Measurements from ENCODE around the gene EVC. TPM values are rescaled to one million over a fixed set of nuclear protein-coding genes. Genes with fewer than 3 reads are reported as not detected.

The EVC gene
- total RNA-seq, 1 experiment from 2014 or later, result 17.3 TPM

DNA sequence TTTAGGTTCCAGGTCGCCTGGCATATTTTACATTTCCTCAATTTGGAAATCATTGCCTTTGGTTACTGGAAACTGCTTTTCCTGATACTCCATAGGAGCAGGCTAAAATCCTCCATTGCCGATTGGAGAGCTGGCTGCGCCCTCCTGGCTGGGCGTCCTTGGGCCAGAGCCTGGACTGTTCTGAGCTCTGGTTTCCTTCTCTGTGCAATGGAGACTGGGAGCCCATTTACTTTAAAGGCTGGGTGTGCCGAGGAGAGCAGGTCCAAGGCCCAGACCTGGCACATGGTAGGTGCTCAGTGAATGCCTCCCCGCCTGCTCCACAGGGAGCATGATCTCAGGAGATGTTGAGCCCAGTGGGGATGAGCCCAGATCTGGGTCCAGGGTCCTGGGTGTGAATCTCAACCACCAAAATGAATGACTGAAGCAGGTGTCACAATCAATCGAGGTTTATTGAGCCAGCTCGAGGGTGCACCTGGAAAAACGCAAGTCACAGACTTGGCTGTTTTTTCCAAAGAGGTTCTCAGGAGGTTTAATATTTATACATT lies 50.0 kb downstream of the EVC start:
- no peak overlapping the region for H3K4me3 ChIP-seq (ENCODE audit: low read depth, low read length, poor library complexity, severe bottlenecking)
- ChIA-PET POLR2A (ENCODE audit: low non-redundant PET) (no interaction called here), CTCF (no interaction called here)
- DNase-seq (ENCODE audit: low spot score), result no peak
- intact Hi-C loops (cut with micrococcal nuclease; ENCODE audit: unreplicated experiment), result no loop called here
- H3K27me3 ChIP-seq (replicated peaks; ENCODE audit: insufficient read depth, low read depth, low read length, poor library complexity), result no peaks in the 10 kb centered on the region
- no peaks in the 10 kb centered on the region for H3K4me1 ChIP-seq (ENCODE audit: insufficient read depth, low read length, poor library complexity, severe bottlenecking)
- H3K9me3 ChIP-seq (ENCODE audit: low read depth, low read length, poor library complexity, severe bottlenecking), result no peaks in the 10 kb centered on the region
- H3K36me3 ChIP-seq (ENCODE audit: insufficient read depth, low read length, poor library complexity, severe bottlenecking), result peaks cover 6% of the 10 kb centered on the region
- no peak overlapping the region for H3K27ac ChIP-seq (ENCODE audit: low read depth, low read length, poor library complexity, severe bottlenecking)
- TF ChIP-seq, protein P1, sequence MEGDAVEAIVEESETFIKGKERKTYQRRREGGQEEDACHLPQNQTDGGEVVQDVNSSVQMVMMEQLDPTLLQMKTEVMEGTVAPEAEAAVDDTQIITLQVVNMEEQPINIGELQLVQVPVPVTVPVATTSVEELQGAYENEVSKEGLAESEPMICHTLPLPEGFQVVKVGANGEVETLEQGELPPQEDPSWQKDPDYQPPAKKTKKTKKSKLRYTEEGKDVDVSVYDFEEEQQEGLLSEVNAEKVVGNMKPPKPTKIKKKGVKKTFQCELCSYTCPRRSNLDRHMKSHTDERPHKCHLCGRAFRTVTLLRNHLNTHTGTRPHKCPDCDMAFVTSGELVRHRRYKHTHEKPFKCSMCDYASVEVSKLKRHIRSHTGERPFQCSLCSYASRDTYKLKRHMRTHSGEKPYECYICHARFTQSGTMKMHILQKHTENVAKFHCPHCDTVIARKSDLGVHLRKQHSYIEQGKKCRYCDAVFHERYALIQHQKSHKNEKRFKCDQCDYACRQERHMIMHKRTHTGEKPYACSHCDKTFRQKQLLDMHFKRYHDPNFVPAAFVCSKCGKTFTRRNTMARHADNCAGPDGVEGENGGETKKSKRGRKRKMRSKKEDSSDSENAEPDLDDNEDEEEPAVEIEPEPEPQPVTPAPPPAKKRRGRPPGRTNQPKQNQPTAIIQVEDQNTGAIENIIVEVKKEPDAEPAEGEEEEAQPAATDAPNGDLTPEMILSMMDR (conservative IDR thresholded peaks at IDR 0.05; ENCODE audit: low read depth, low read length), result no peak
- TF ChIP-seq EZH2 (IDR thresholded peaks at IDR 0.05; ENCODE audit: borderline replicate concordance, low read depth, low read length, poor library complexity, severe bottlenecking), result no peak
- BruUV-seq (replicated peaks), result no TSS peak

DNA sequence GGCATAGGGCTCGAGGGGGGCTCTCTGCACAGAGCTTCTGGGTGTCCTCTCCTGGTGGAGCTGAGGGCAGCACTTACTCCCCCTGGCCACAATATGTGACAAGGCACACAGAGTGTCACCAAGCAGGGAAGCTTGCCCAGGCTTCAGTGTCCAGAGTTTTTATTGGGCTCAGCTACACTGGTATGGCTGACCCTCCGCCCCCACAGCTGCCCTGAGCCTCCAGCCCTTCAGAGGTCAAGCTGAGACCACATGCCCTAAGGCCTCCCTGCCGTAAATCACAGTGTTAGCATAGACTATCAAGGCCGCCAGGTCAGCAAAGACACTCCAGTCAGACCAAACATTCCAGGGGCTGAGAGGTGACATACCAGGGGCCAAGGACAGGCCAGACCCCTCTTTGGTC lies 59.0 kb downstream of the EVC start:
- no peak for DNase-seq (ENCODE audit: low spot score)
- POLR2A ChIA-PET (ENCODE audit: low non-redundant PET), result no interaction called here
- H3K27me3 ChIP-seq (replicated peaks; ENCODE audit: insufficient read depth, low read depth, low read length, poor library complexity), result no peaks in the 10 kb centered on the region
- CTCF ChIA-PET, result no interaction called here
- no peak overlapping the region for H3K4me3 ChIP-seq (ENCODE audit: low read depth, low read length, poor library complexity, severe bottlenecking)
- no peaks in the 10 kb centered on the region for H3K9me3 ChIP-seq (ENCODE audit: low read depth, low read length, poor library complexity, severe bottlenecking)
- TF ChIP-seq EZH2 (IDR thresholded peaks at IDR 0.05; ENCODE audit: borderline replicate concordance, low read depth, low read length, poor library complexity, severe bottlenecking), result no peak
- TF ChIP-seq, protein P1 (conservative IDR thresholded peaks at IDR 0.05; ENCODE audit: low read depth, low read length), result no peak
- H3K4me1 ChIP-seq (ENCODE audit: insufficient read depth, low read length, poor library complexity, severe bottlenecking), result peaks cover 11% of the 10 kb centered on the region
- peaks cover 2% of the 10 kb centered on the region for H3K36me3 ChIP-seq (ENCODE audit: insufficient read depth, low read length, poor library complexity, severe bottlenecking)
- no TSS peak for BruUV-seq (replicated peaks)
- H3K27ac ChIP-seq (ENCODE audit: low read depth, low read length, poor library complexity, severe bottlenecking), result no peak overlapping the region
- intact Hi-C loops (cut with micrococcal nuclease; ENCODE audit: unreplicated experiment), result no loop called here

DNA sequence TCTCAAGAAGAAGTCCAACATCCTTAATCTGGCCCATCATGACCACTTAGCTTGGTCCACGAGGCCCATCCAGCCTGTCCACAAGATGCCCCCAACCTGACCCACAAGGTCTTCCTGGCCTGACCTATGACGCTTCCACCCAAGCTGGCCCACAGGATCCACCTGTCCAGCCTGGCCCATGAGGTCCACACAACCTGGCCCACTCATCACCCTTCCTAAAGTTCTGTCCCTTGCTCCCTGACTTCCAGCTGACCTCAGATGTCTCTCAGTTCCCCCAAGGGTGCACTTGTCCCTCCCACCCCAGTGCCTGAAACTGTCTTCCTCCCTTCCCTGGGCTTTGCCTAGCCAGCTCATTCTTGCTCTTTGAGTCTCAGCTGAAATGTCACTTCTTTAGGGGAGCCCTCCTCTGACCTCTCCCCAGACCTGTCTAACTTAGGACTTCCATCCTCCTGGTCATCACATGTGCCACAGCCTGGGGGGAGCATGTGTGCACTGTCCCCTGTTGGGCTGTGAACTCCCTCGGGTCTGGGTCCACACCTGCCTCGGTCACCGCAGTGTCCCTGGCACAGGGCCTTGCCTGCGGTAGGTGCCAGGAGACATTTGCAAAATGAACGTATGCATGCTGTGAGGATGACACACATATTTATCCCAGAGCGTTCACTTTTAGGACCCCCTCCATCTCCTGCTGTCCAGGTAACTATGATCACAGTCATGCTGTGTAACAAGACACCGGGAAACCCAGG lies 61.7 kb downstream of the EVC start:
- CTCF ChIA-PET, result no interaction called here
- Histone ChIP-seq H3K4me1 (ENCODE audit: insufficient read depth, low read length, poor library complexity, severe bottlenecking) (peaks cover 11% of the 10 kb centered on the region), H3K27me3 (replicated peaks; ENCODE audit: insufficient read depth, low read depth, low read length, poor library complexity) (no peaks in the 10 kb centered on the region), H3K36me3 (ENCODE audit: insufficient read depth, low read length, poor library complexity, severe bottlenecking) (peaks cover 2% of the 10 kb centered on the region), H3K9me3 (ENCODE audit: low read depth, low read length, poor library complexity, severe bottlenecking) (peaks cover 14% of the 10 kb centered on the region), H3K27ac (ENCODE audit: low read depth, low read length, poor library complexity, severe bottlenecking) (no peak overlapping the region), H3K4me3 (ENCODE audit: low read depth, low read length, poor library complexity, severe bottlenecking) (no peak overlapping the region)
- TF ChIP-seq EZH2 (IDR thresholded peaks at IDR 0.05; ENCODE audit: borderline replicate concordance, low read depth, low read length, poor library complexity, severe bottlenecking), result no peak
- TF ChIP-seq, protein P1 (conservative IDR thresholded peaks at IDR 0.05; ENCODE audit: low read depth, low read length), result no peak
- intact Hi-C loops (cut with micrococcal nuclease; ENCODE audit: unreplicated experiment), result no loop called here
- POLR2A ChIA-PET (ENCODE audit: low non-redundant PET), result no interaction called here
- DNase-seq (ENCODE audit: low spot score), result no peak
- BruUV-seq (replicated peaks), result no TSS peak
